ENCODE measurements around the gene TBX6.

TBX6 gene

GRCh38 chr16:30069611-30070462, 21.9 kb downstream of the TBX6 start:
- DNase-seq: no peak
- H4K8ac ChIP-seq (ENCODE audit: low read length): no peak overlapping the region
- H3K9me3 ChIP-seq (ENCODE audit: control insufficient read depth, low read length): no peaks in the 10 kb centered on the region
- peaks cover 28% of the 10 kb centered on the region for H3K4me1 ChIP-seq (ENCODE audit: control insufficient read depth, insufficient read depth, low read depth, low read length)
- H3K9ac ChIP-seq (ENCODE audit: low read length): peak overlapping the region; percentile 100
- no peak overlapping the region for H3K27ac ChIP-seq (ENCODE audit: low read length, poor library complexity, severe bottlenecking)
- no peak overlapping the region for H2BK12ac ChIP-seq (ENCODE audit: low read length in 2 of 2)
- no peak overlapping the region for H3K14ac ChIP-seq (ENCODE audit: low read length in 2 of 2)
- no peak overlapping the region for H2BK15ac ChIP-seq (ENCODE audit: low read depth, poor library complexity, severe bottlenecking)
- H3K36me3 ChIP-seq (ENCODE audit: control insufficient read depth in 1 of 2, insufficient read depth in 2 of 2, low read depth in 1 of 2, low read length in 2 of 2): peaks cover 64 to 68% of the 10 kb centered on the region in 2 experiments
- H3K4ac ChIP-seq (ENCODE audit: low read depth in 1 of 2, low read length in 2 of 2): no peak overlapping the region
- H2AK5ac ChIP-seq (ENCODE audit: low read length, severe bottlenecking): no peak overlapping the region
- H4K91ac ChIP-seq (ENCODE audit: low read length): no peak overlapping the region
- no peak overlapping the region for H2BK5ac ChIP-seq (ENCODE audit: low read depth, low read length, poor library complexity, severe bottlenecking)
- no peak overlapping the region for H2BK120ac ChIP-seq (ENCODE audit: low read depth, low read length)
- H3K79me1 ChIP-seq (replicated peaks; ENCODE audit: low read length, poor library complexity, severe bottlenecking): peaks cover 10% of the 10 kb centered on the region
- no peak overlapping the region for H2AFZ ChIP-seq (ENCODE audit: low read depth, low read length)
- H3K4me2 ChIP-seq (ENCODE audit: low read length, poor library complexity, severe bottlenecking): no peak overlapping the region
- H3K18ac ChIP-seq (ENCODE audit: low read depth in 1 of 2, low read length in 2 of 2): no peak overlapping the region
- H3K4me3 ChIP-seq (ENCODE audit: insufficient read depth in 1 of 2, low read depth in 1 of 2, low read length in 2 of 2): peak overlapping the region in 1 of 2 experiments; percentile 63
- no peak overlapping the region for H3K23ac ChIP-seq (ENCODE audit: low read length in 2 of 2)
- WGBS: 94% methylated on average over 26 of the region's 31 CpGs
- H3K27me3 ChIP-seq (ENCODE audit: control insufficient read depth in 1 of 2, insufficient read depth in 1 of 2, low read length in 2 of 2): no peaks in the 10 kb centered on the region

GRCh38 chr16:30068750-30069610, 22.7 kb downstream of the TBX6 start:
- Histone ChIP-seq H3K4ac (ENCODE audit: low read depth in 1 of 2, low read length in 2 of 2) (no peak overlapping the region), H3K18ac (ENCODE audit: low read depth in 1 of 2, low read length in 2 of 2) (no peak overlapping the region), H2BK12ac (ENCODE audit: low read length in 2 of 2) (no peak overlapping the region), H2AFZ (ENCODE audit: low read depth, low read length) (no peak overlapping the region), H4K91ac (ENCODE audit: low read length) (no peak overlapping the region), H2AK5ac (ENCODE audit: low read length, severe bottlenecking) (no peak overlapping the region), H3K36me3 (ENCODE audit: control insufficient read depth in 1 of 2, insufficient read depth in 2 of 2, low read depth in 1 of 2, low read length in 2 of 2) (peaks cover 64 to 68% of the 10 kb centered on the region in 2 experiments), H2BK120ac (ENCODE audit: low read depth, low read length) (no peak overlapping the region), H3K14ac (ENCODE audit: low read length in 2 of 2) (no peak overlapping the region), H3K9ac (ENCODE audit: low read length) (peak overlapping the region; percentile 100), H3K27ac (ENCODE audit: low read length, poor library complexity, severe bottlenecking) (no peak overlapping the region), H2BK15ac (ENCODE audit: low read depth, poor library complexity, severe bottlenecking) (no peak overlapping the region), H3K23ac (ENCODE audit: low read length in 2 of 2) (peak overlapping the region in 1 of 2 experiments; percentile 40), H3K9me3 (ENCODE audit: control insufficient read depth, low read length) (no peaks in the 10 kb centered on the region), H3K4me3 (ENCODE audit: insufficient read depth in 1 of 2, low read depth in 1 of 2, low read length in 2 of 2) (peak overlapping the region in 1 of 2 experiments; percentile 98), H4K8ac (ENCODE audit: low read length) (peak overlapping the region; percentile 5), H3K79me1 (replicated peaks; ENCODE audit: low read length, poor library complexity, severe bottlenecking) (peaks cover 10% of the 10 kb centered on the region), H3K4me1 (ENCODE audit: control insufficient read depth, insufficient read depth, low read depth, low read length) (peaks cover 30% of the 10 kb centered on the region), H2BK5ac (ENCODE audit: low read depth, low read length, poor library complexity, severe bottlenecking) (no peak overlapping the region), H3K4me2 (ENCODE audit: low read length, poor library complexity, severe bottlenecking) (no peak overlapping the region), H3K27me3 (ENCODE audit: control insufficient read depth in 1 of 2, insufficient read depth in 1 of 2, low read length in 2 of 2) (no peaks in the 10 kb centered on the region)
- peak; percentile 59 for DNase-seq
- WGBS: 97% methylated on average over 17 of the region's 17 CpGs

DNA sequence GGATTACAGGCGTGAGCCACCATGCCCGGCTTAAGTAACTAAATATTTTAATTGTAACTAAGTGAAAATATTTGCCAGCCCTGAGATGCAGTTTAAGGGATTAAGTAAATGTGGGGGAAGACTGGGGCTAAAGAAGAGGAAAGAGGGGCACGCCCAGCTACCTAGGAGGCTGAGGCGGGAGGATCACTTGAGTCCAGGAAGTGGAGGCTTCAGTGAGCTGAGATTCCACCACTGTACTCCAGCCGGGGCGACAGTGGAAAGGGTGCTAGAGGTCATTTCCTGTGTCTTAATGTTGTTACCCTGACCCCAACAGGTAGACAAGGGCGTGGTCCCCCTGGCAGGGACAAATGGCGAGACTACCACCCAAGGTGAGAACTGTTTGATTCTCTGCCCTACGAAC, 23.4 kb downstream of the TBX6 start:
- Histone ChIP-seq H2AK5ac (ENCODE audit: low read length, severe bottlenecking) (no peak overlapping the region), H3K79me1 (replicated peaks; ENCODE audit: low read length, poor library complexity, severe bottlenecking) (peaks cover 11% of the 10 kb centered on the region), H4K91ac (ENCODE audit: low read length) (no peak overlapping the region), H4K8ac (ENCODE audit: low read length) (peak overlapping the region; percentile 5), H3K4me3 (ENCODE audit: insufficient read depth in 1 of 2, low read depth in 1 of 2, low read length in 2 of 2) (peak overlapping the region; percentile 14 to 98), H3K27me3 (ENCODE audit: control insufficient read depth in 1 of 2, insufficient read depth in 1 of 2, low read length in 2 of 2) (no peaks in the 10 kb centered on the region), H3K36me3 (ENCODE audit: control insufficient read depth in 1 of 2, insufficient read depth in 2 of 2, low read depth in 1 of 2, low read length in 2 of 2) (peaks cover 60 to 65% of the 10 kb centered on the region in 2 experiments), H2BK5ac (ENCODE audit: low read depth, low read length, poor library complexity, severe bottlenecking) (no peak overlapping the region), H3K4ac (ENCODE audit: low read depth in 1 of 2, low read length in 2 of 2) (no peak overlapping the region), H3K23ac (ENCODE audit: low read length in 2 of 2) (peak overlapping the region in 1 of 2 experiments; percentile 40), H3K14ac (ENCODE audit: low read length in 2 of 2) (peak overlapping the region in 1 of 2 experiments; percentile 19), H3K4me1 (ENCODE audit: control insufficient read depth, insufficient read depth, low read depth, low read length) (peaks cover 36% of the 10 kb centered on the region), H2AFZ (ENCODE audit: low read depth, low read length) (no peak overlapping the region), H2BK15ac (ENCODE audit: low read depth, poor library complexity, severe bottlenecking) (no peak overlapping the region), H3K9me3 (ENCODE audit: control insufficient read depth, low read length) (no peaks in the 10 kb centered on the region), H3K4me2 (ENCODE audit: low read length, poor library complexity, severe bottlenecking) (no peak overlapping the region), H2BK12ac (ENCODE audit: low read length in 2 of 2) (no peak overlapping the region), H3K9ac (ENCODE audit: low read length) (peak overlapping the region; percentile 100), H3K27ac (ENCODE audit: low read length, poor library complexity, severe bottlenecking) (no peak overlapping the region), H2BK120ac (ENCODE audit: low read depth, low read length) (no peak overlapping the region), H3K18ac (ENCODE audit: low read depth in 1 of 2, low read length in 2 of 2) (no peak overlapping the region)
- DNase-seq: no peak
- WGBS: 94% methylated on average over 9 of the region's 9 CpGs

DNA sequence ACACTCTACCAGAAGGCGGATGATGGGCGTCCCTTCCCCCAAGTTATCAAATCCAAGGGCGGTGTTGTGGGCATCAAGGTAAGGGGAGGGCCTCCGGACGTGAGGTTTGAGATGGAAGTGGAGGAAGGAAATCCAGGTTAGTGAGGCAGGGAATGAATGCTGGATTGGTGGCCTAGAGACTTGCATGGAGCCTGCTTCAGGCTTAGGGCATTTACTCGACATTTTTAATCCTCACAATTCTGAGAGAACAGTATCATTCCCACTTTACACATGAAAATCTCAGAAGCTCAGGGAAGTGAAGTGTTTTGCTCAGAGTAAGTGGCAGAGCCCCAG, 24.2 kb downstream of the TBX6 start:
- H3K4me1 ChIP-seq (ENCODE audit: control insufficient read depth, insufficient read depth, low read depth, low read length): peaks cover 36% of the 10 kb centered on the region
- no peak overlapping the region for H2BK5ac ChIP-seq (ENCODE audit: low read depth, low read length, poor library complexity, severe bottlenecking)
- no peak overlapping the region for H3K4ac ChIP-seq (ENCODE audit: low read depth in 1 of 2, low read length in 2 of 2)
- no peak overlapping the region for H3K27ac ChIP-seq (ENCODE audit: low read length, poor library complexity, severe bottlenecking)
- no peak overlapping the region for H3K18ac ChIP-seq (ENCODE audit: low read depth in 1 of 2, low read length in 2 of 2)
- 91% methylated on average over 6 of the region's 6 CpGs for WGBS
- peaks cover 12% of the 10 kb centered on the region for H3K79me1 ChIP-seq (replicated peaks; ENCODE audit: low read length, poor library complexity, severe bottlenecking)
- peak overlapping the region; percentile 98 for H3K4me2 ChIP-seq (ENCODE audit: low read length, poor library complexity, severe bottlenecking)
- peak overlapping the region; percentile 48 to 98 for H3K4me3 ChIP-seq (ENCODE audit: insufficient read depth in 1 of 2, low read depth in 1 of 2, low read length in 2 of 2)
- peak overlapping the region; percentile 100 for H3K9ac ChIP-seq (ENCODE audit: low read length)
- H3K23ac ChIP-seq (ENCODE audit: low read length in 2 of 2): no peak overlapping the region
- no peak for DNase-seq
- H2AK5ac ChIP-seq (ENCODE audit: low read length, severe bottlenecking): no peak overlapping the region
- H2BK15ac ChIP-seq (ENCODE audit: low read depth, poor library complexity, severe bottlenecking): no peak overlapping the region
- H3K36me3 ChIP-seq (ENCODE audit: control insufficient read depth in 1 of 2, insufficient read depth in 2 of 2, low read depth in 1 of 2, low read length in 2 of 2): peaks cover 53 to 59% of the 10 kb centered on the region in 2 experiments
- H4K8ac ChIP-seq (ENCODE audit: low read length): no peak overlapping the region
- no peaks in the 10 kb centered on the region for H3K9me3 ChIP-seq (ENCODE audit: control insufficient read depth, low read length)
- H3K14ac ChIP-seq (ENCODE audit: low read length in 2 of 2): no peak overlapping the region
- no peak overlapping the region for H2BK120ac ChIP-seq (ENCODE audit: low read depth, low read length)
- no peak overlapping the region for H4K91ac ChIP-seq (ENCODE audit: low read length)
- H3K27me3 ChIP-seq (ENCODE audit: control insufficient read depth in 1 of 2, insufficient read depth in 1 of 2, low read length in 2 of 2): no peaks in the 10 kb centered on the region
- no peak overlapping the region for H2BK12ac ChIP-seq (ENCODE audit: low read length in 2 of 2)
- no peak overlapping the region for H2AFZ ChIP-seq (ENCODE audit: low read depth, low read length)
